K562 (cell line): Measurements from ENCODE around the gene CUL1. TPM values are rescaled to one million over a fixed set of nuclear protein-coding genes. Genes with fewer than 3 reads are reported as not detected.
A peak's percentile ranks its signal among the peaks of the same experiment; 100 is the strongest.

ENCODE experiments used
- ARNT ChIP-seq, 2 experiments: fragments of 450-650 bp; IDR thresholded peaks; 2 replicates each; pipeline ENCODE4 v1.6.1; 2016; ENCODE audit warnings: mild to moderate bottlenecking in 1 of 2
- BHLHE40 ChIP-seq: IDR thresholded peaks from 2 replicates; pipeline ENCODE4 v1.6.1; 2011; ENCODE audit warnings: low read length, improper control_type of control experiment
- CSDE1 ChIP-seq, 2 experiments: fragments of 450-650 bp; IDR thresholded peaks; 2 replicates each; pipeline ENCODE4 v1.6.1; 2016; ENCODE audit warnings: mild to moderate bottlenecking in 1 of 2
- CTBP1 ChIP-seq: fragments of 450-650 bp; IDR thresholded peaks from 2 replicates; pipeline ENCODE4 v1.6.1; 2016; ENCODE audit warnings: borderline replicate concordance
- ELF2 ChIP-seq: fragments of 250-450 bp; sonication (Bioruptor Pico); IDR thresholded peaks from 2 replicates; pipeline ENCODE4 v1.5.0; 2021; ENCODE audit warnings: mild to moderate bottlenecking
- FOXK2 ChIP-seq, 2 experiments: fragments of 450-650 bp; IDR thresholded peaks in 1 of 2; conservative IDR thresholded peaks in 1 of 2; 2 replicates each; pipeline ENCODE4 v1.6.1; 2016; ENCODE audit warnings: low read depth in 2 of 2, mild to moderate bottlenecking in 1 of 2
- FOXM1 ChIP-seq, 2 experiments: fragments of 450-650 bp in 1 of 2; sonication (generic) in 1 of 2; formaldehyde crosslinking in 1 of 2; IDR thresholded peaks; 2 replicates each; pipeline versions ENCODE4 v1.6.1 to v1.9.0; 2017 to 2022; ENCODE audit warnings: low read depth in 2 of 2, mild to moderate bottlenecking in 2 of 2, missing genetic modification reagents in 1 of 2, moderate library complexity in 1 of 2
- GTF2A2 ChIP-seq: IDR thresholded peaks from 2 replicates; pipeline ENCODE4 v1.6.1; 2016; ENCODE audit warnings: mild to moderate bottlenecking, missing genetic modification characterization, missing compliant biosample characterization
- HEY1 ChIP-seq: fragments of 250-450 bp; sonication (Bioruptor Pico); IDR thresholded peaks from 2 replicates; pipeline ENCODE4 v1.5.0; 2020; ENCODE audit warnings: mild to moderate bottlenecking, moderate library complexity, borderline replicate concordance
- MAFK ChIP-seq: IDR thresholded peaks from 2 replicates; pipeline ENCODE4 v1.6.1; 2011; ENCODE audit warnings: low read length, improper control_type of control experiment
- MCM7 ChIP-seq, 2 experiments: fragments of 450-650 bp; IDR thresholded peaks; 2 replicates each; pipeline ENCODE4 v1.6.1; 2016 to 2018
- MEIS2 ChIP-seq: fragments of 450-650 bp; IDR thresholded peaks from 2 replicates; pipeline ENCODE4 v1.6.1; 2014; ENCODE audit warnings: mild to moderate bottlenecking; ENCODE audit not compliant: partially characterized antibody
- POLR2AphosphoS2 ChIP-seq: IDR thresholded peaks from 2 replicates; pipeline ENCODE4 v1.6.1; 2012; ENCODE audit warnings: low read length, improper control_type of control experiment
- RFX1 ChIP-seq: fragments of 450-650 bp; IDR thresholded peaks from 2 replicates; pipeline ENCODE4 v1.6.1; 2016; ENCODE audit warnings: mild to moderate bottlenecking, moderate library complexity
- SIX5 ChIP-seq, 2 experiments: IDR thresholded peaks; 2 replicates each; pipeline ENCODE4 v1.6.1; 2011; ENCODE audit warnings: low read length in 2 of 2, borderline replicate concordance in 1 of 2, low read depth in 1 of 2, mild to moderate bottlenecking in 1 of 2, moderate library complexity in 1 of 2; ENCODE audit not compliant: insufficient read depth in 1 of 2
- TFAM ChIP-seq: fragments of 250-450 bp; sonication (Bioruptor Pico); conservative IDR thresholded peaks from 2 replicates; pipeline ENCODE4 v1.5.0; 2021; ENCODE audit warnings: mild to moderate bottlenecking, moderate library complexity
- TFAP4 ChIP-seq: sonication (generic); formaldehyde crosslinking; IDR thresholded peaks from 2 replicates; pipeline ENCODE4 v1.8.0; 2022; ENCODE audit warnings: missing genetic modification reagents, mild to moderate bottlenecking, moderate library complexity, borderline replicate concordance
- USF1 ChIP-seq: sonication (generic); formaldehyde crosslinking; IDR thresholded peaks from 2 replicates; pipeline ENCODE4 v1.9.0; 2022; ENCODE audit warnings: mild to moderate bottlenecking, missing genetic modification reagents
- USF2 ChIP-seq: sonication (generic); formaldehyde crosslinking; IDR thresholded peaks from 2 replicates; pipeline ENCODE4 v1.5.0; 2020; ENCODE audit warnings: missing genetic modification reagents
- ZFP91 ChIP-seq: sonication (generic); formaldehyde crosslinking; IDR thresholded peaks from 2 replicates; pipeline ENCODE4 v1.8.0; 2022; ENCODE audit warnings: mild to moderate bottlenecking, missing genetic modification reagents
- ZNF280B ChIP-seq: fragments of 250-450 bp; sonication (Bioruptor Pico); IDR thresholded peaks from 2 replicates; pipeline ENCODE4 v1.5.1; 2021; ENCODE audit warnings: mild to moderate bottlenecking
- polyA plus RNA-seq, 8 experiments: library from polyadenylated mRNA; depleted of rRNA in 4 of 8; stranded (reverse) in 5 of 8; unstranded in 3 of 8; fragments of >200 nt; fragmentation: Nextera tagmentation in 2 of 8; fragmentation: Illumina TruSeq in 1 of 8; extraction: Ambion mirVana in 2 of 8; extraction: Trizol in 1 of 8; gene quantifications; 2 replicates each; pipeline versions ENCODE4 v1.2.1 to v1.2.3, GENCODE V29; 2011 to 2014; ENCODE audit warnings: inconsistent platforms in 1 of 8, missing spikeins in 1 of 8
- total RNA-seq, 7 experiments: library from RNA; depleted of rRNA in 6 of 7; stranded (reverse); fragments of >200 nt in 6 of 7; fragmentation: Illumina TruSeq in 2 of 7; extraction: Trizol in 2 of 7; gene quantifications; 2 replicates each; pipeline versions ENCODE4 v1.2.1 to v1.2.3, GENCODE V29; 2011 to 2021; ENCODE audit warnings: low replicate concordance in 1 of 7

The CUL1 gene
- total and polyA plus RNA-seq, 9 of the 15 experiments (the other 6 are each of a cell fraction or from before 2014, with no cell fraction given): 31.5 to 107 (median 96.5) TPM

- TF ChIP-seq MAFK (no peak), POLR2AphosphoS2 (no peak), ELF2 (CRISPR knock-in tag) (no peak), FOXK2 (conservative IDR thresholded peaks at IDR 0.05 in 1 of 2, IDR thresholded peaks at IDR 0.05 in 1 of 2; ENCODE audit: low read depth in 2 of 2) (no peak), GTF2A2 (no peak), ZNF280B (CRISPR knock-in tag) (no peak), MCM7 (IDR thresholded peaks at IDR 0.05) (no peak), TFAP4 (CRISPR knock-in tag) (no peak; the same call in none of the 2 replicates), FOXM1 (IDR thresholded peaks at IDR 0.05; ENCODE audit: low read depth) (no peak), FOXM1 (CRISPR knock-in tag; IDR thresholded peaks at IDR 0.05; ENCODE audit: low read depth) (peak; percentile 32), HEY1 (CRISPR knock-in tag) (no peak), RFX1 (no peak), CSDE1 (IDR thresholded peaks at IDR 0.05) (no peak; a peak in 1 of 4 replicates), ZFP91 (CRISPR knock-in tag) (no peak), USF1 (CRISPR knock-in tag) (no peak), SIX5 (IDR thresholded peaks at IDR 0.05; ENCODE audit: borderline replicate concordance in 1 of 2, insufficient read depth in 1 of 2, low read depth in 1 of 2, low read length in 2 of 2) (no peak), ARNT (IDR thresholded peaks at IDR 0.05) (no peak), USF2 (CRISPR knock-in tag) (peak; percentile 1; the same call in 1 of the 2 replicates), CTBP1 (peak; percentile 15; the same call in 1 of the 2 replicates), MEIS2 (no peak), TFAM (no peak), BHLHE40 (peak; percentile 2; the same call in 1 of the 2 replicates)
Observed at GRCh38 chr7:148699024-148699781, 500 bp downstream of the CUL1 start (continued).
